HEK293 (cell line): ENCODE data around the gene SLC6A6.
A peak's percentile ranks its signal among the peaks of the same experiment; 100 is the strongest.

Experiments used
- FEZF1 ChIP-seq: fragments of 450-650 bp; formaldehyde crosslinking; IDR thresholded peaks from 2 replicates; pipeline ENCODE4 v1.5.1; 2016; ENCODE audit warnings: missing biosample characterization, missing genetic modification characterization
- GLIS1 ChIP-seq: fragments of 450-650 bp; formaldehyde crosslinking; IDR thresholded peaks from 2 replicates; pipeline ENCODE4 v1.5.1; 2016; ENCODE audit warnings: missing biosample characterization, missing genetic modification characterization
- HOXA7 ChIP-seq: sonication (generic); formaldehyde crosslinking; IDR thresholded peaks from 2 replicates; pipeline ENCODE4 v1.8.1; 2022; ENCODE audit warnings: missing genetic modification reagents, borderline replicate concordance
- IKZF3 ChIP-seq: fragments of 450-650 bp; IDR thresholded peaks from 2 replicates; pipeline ENCODE4 v1.5.0; 2018; ENCODE audit warnings: missing biosample characterization, mild to moderate bottlenecking, missing genetic modification characterization, moderate library complexity
- KLF17 ChIP-seq: fragments of 450-650 bp; formaldehyde crosslinking; IDR thresholded peaks from 2 replicates; pipeline ENCODE4 v1.5.1; 2016; ENCODE audit warnings: missing biosample characterization, missing genetic modification characterization
- MEIS1 ChIP-seq: sonication (generic); formaldehyde crosslinking; IDR thresholded peaks from 2 replicates; pipeline ENCODE4 v1.8.1; 2022; ENCODE audit warnings: missing genetic modification reagents, mild to moderate bottlenecking, borderline replicate concordance
- SCRT2 ChIP-seq: fragments of 450-650 bp; formaldehyde crosslinking; IDR thresholded peaks from 2 replicates; pipeline ENCODE4 v1.5.1; 2016; ENCODE audit warnings: missing biosample characterization, missing genetic modification characterization
- SP2 ChIP-seq: fragments of 450-650 bp; formaldehyde crosslinking; IDR thresholded peaks from 2 replicates; pipeline ENCODE4 v1.5.1; 2016; ENCODE audit warnings: missing biosample characterization, missing genetic modification characterization
- ZBTB20 ChIP-seq: fragments of 450-650 bp; formaldehyde crosslinking; IDR thresholded peaks from 2 replicates; pipeline ENCODE4 v1.5.1; 2016; ENCODE audit warnings: missing biosample characterization, missing genetic modification characterization
- ZBTB7A ChIP-seq: fragments of 450-650 bp; formaldehyde crosslinking; IDR thresholded peaks from 2 replicates; pipeline ENCODE4 v1.5.1; 2016; ENCODE audit warnings: low read depth, missing biosample characterization, missing genetic modification characterization
- ZFHX2 ChIP-seq: fragments of 450-650 bp; formaldehyde crosslinking; conservative IDR thresholded peaks from 2 replicates; pipeline ENCODE4 v1.5.1; 2016; ENCODE audit warnings: missing biosample characterization, missing genetic modification characterization
- ZFP69B ChIP-seq: fragments of 450-650 bp; formaldehyde crosslinking; IDR thresholded peaks from 2 replicates; pipeline ENCODE4 v1.5.1; 2016; ENCODE audit warnings: missing biosample characterization, missing genetic modification characterization
- ZNF121 ChIP-seq: fragments of 450-650 bp; formaldehyde crosslinking; IDR thresholded peaks from 2 replicates; pipeline ENCODE4 v1.5.1; 2016; ENCODE audit warnings: missing biosample characterization, missing genetic modification characterization
- ZNF146 ChIP-seq: fragments of 450-650 bp; formaldehyde crosslinking; IDR thresholded peaks from 2 replicates; pipeline ENCODE4 v1.5.1; 2016; ENCODE audit warnings: missing biosample characterization, missing genetic modification characterization
- ZNF175 ChIP-seq: fragments of 450-650 bp; formaldehyde crosslinking; IDR thresholded peaks from 2 replicates; pipeline ENCODE4 v1.5.1; 2016; ENCODE audit warnings: missing biosample characterization, missing genetic modification characterization
- ZNF2 ChIP-seq: fragments of 450-650 bp; formaldehyde crosslinking; IDR thresholded peaks from 2 replicates; pipeline ENCODE4 v1.5.1; 2016; ENCODE audit warnings: missing biosample characterization, missing genetic modification characterization
- ZNF248 ChIP-seq: fragments of 450-650 bp; formaldehyde crosslinking; IDR thresholded peaks from 2 replicates; pipeline ENCODE4 v1.5.1; 2017; ENCODE audit warnings: missing biosample characterization, missing genetic modification characterization
- ZNF292 ChIP-seq: fragments of 450-650 bp; formaldehyde crosslinking; IDR thresholded peaks from 2 replicates; pipeline ENCODE4 v1.5.1; 2016; ENCODE audit warnings: low read depth, missing biosample characterization, missing genetic modification characterization, borderline replicate concordance
- ZNF37A ChIP-seq: fragments of 450-650 bp; IDR thresholded peaks from 2 replicates; pipeline ENCODE4 v1.5.1; 2018; ENCODE audit warnings: missing biosample characterization, missing genetic modification characterization
- ZNF426 ChIP-seq: fragments of 450-650 bp; formaldehyde crosslinking; IDR thresholded peaks from 2 replicates; pipeline ENCODE4 v1.5.1; 2017; ENCODE audit warnings: missing biosample characterization, missing genetic modification characterization, mild to moderate bottlenecking, inconsistent platforms, moderate library complexity
- ZNF501 ChIP-seq: fragments of 450-650 bp; formaldehyde crosslinking; IDR thresholded peaks from 2 replicates; pipeline ENCODE4 v1.5.1; 2016; ENCODE audit warnings: missing biosample characterization, missing genetic modification characterization
- ZNF513 ChIP-seq: fragments of 450-650 bp; IDR thresholded peaks from 2 replicates; pipeline ENCODE4 v1.5.1; 2018; ENCODE audit warnings: missing biosample characterization, missing genetic modification characterization
- ZNF555 ChIP-seq: fragments of 450-650 bp; formaldehyde crosslinking; conservative IDR thresholded peaks from 2 replicates; pipeline ENCODE4 v1.5.1; 2017; ENCODE audit warnings: missing biosample characterization, mild to moderate bottlenecking, missing genetic modification characterization, inconsistent platforms
- ZNF571 ChIP-seq: fragments of 450-650 bp; formaldehyde crosslinking; IDR thresholded peaks from 2 replicates; pipeline ENCODE4 v1.5.0; 2017; ENCODE audit warnings: missing biosample characterization, missing genetic modification characterization
- ZNF600 ChIP-seq: fragments of 450-650 bp; formaldehyde crosslinking; IDR thresholded peaks from 2 replicates; pipeline ENCODE4 v1.5.1; 2016; ENCODE audit warnings: missing biosample characterization, missing genetic modification characterization
- ZNF623 ChIP-seq: fragments of 450-650 bp; formaldehyde crosslinking; IDR thresholded peaks from 2 replicates; pipeline ENCODE4 v1.5.1; 2016; ENCODE audit warnings: missing biosample characterization, missing genetic modification characterization
- ZNF658 ChIP-seq: fragments of 450-650 bp; formaldehyde crosslinking; IDR thresholded peaks from 2 replicates; pipeline ENCODE4; 2016; ENCODE audit warnings: missing biosample characterization, missing genetic modification characterization
- ZSCAN23 ChIP-seq: fragments of 450-650 bp; formaldehyde crosslinking; IDR thresholded peaks from 2 replicates; pipeline ENCODE4 v1.5.1; 2016; ENCODE audit warnings: missing biosample characterization, missing genetic modification characterization
- ZSCAN4 ChIP-seq: fragments of 450-650 bp; formaldehyde crosslinking; IDR thresholded peaks from 2 replicates; pipeline ENCODE4 v1.5.1; 2017; ENCODE audit warnings: missing biosample characterization, missing genetic modification characterization
- TF ChIP-seq, protein P1 (sequence below): fragments of 450-650 bp; formaldehyde crosslinking; IDR thresholded peaks from 2 replicates; pipeline ENCODE4 v1.5.1; 2016; ENCODE audit warnings: missing biosample characterization, missing genetic modification characterization

Gene SLC6A6

GRCh38 chr3:14371573-14372474, 30.6 kb upstream of the SLC6A6 start (continued):
- no peak for TF ChIP-seq ZNF426 (tag by site-specific recombination)
- no peak for TF ChIP-seq HOXA7 (CRISPR knock-in tag)
- TF ChIP-seq ZNF121 (tag by site-specific recombination), result peak; percentile 73
- peak; percentile 85 for TF ChIP-seq ZNF2
- no peak for TF ChIP-seq ZNF146
- TF ChIP-seq KLF17 (tag by site-specific recombination), result peak; percentile 75
- no peak; the same call in 1 of the 2 replicates for TF ChIP-seq ZNF623 (tag by site-specific recombination)
- peak; percentile 38; the same call in 1 of the 2 replicates for TF ChIP-seq ZFP69B
- TF ChIP-seq ZNF600, result peak; percentile 80
- TF ChIP-seq, protein P1, sequence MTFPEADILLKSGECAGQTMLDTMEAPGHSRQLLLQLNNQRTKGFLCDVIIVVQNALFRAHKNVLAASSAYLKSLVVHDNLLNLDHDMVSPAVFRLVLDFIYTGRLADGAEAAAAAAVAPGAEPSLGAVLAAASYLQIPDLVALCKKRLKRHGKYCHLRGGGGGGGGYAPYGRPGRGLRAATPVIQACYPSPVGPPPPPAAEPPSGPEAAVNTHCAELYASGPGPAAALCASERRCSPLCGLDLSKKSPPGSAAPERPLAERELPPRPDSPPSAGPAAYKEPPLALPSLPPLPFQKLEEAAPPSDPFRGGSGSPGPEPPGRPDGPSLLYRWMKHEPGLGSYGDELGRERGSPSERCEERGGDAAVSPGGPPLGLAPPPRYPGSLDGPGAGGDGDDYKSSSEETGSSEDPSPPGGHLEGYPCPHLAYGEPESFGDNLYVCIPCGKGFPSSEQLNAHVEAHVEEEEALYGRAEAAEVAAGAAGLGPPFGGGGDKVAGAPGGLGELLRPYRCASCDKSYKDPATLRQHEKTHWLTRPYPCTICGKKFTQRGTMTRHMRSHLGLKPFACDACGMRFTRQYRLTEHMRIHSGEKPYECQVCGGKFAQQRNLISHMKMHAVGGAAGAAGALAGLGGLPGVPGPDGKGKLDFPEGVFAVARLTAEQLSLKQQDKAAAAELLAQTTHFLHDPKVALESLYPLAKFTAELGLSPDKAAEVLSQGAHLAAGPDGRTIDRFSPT (tag by site-specific recombination), result 0 out of 2 replicates have a peak, but pooled peaks have one; percentile 40
- TF ChIP-seq ZSCAN23, result 0 out of 2 replicates have a peak, but pooled peaks have one; percentile 51
- peak; percentile 72; the same call in 1 of the 2 replicates for TF ChIP-seq ZNF501 (tag by site-specific recombination)
- no peak for TF ChIP-seq IKZF3 (tag by site-specific recombination)
- no peak for TF ChIP-seq ZFHX2
- TF ChIP-seq SCRT2 (tag by site-specific recombination), result peak; percentile 80
- TF ChIP-seq ZNF571 (tag by site-specific recombination), result no peak
- 0 out of 2 replicates have a peak, but pooled peaks have one; percentile 28 for TF ChIP-seq FEZF1 (tag by site-specific recombination)
- no peak for TF ChIP-seq ZNF37A
- no peak for TF ChIP-seq ZNF175 (tag by site-specific recombination)
- TF ChIP-seq ZNF513 (tag by site-specific recombination), result no peak
- TF ChIP-seq GLIS1, result peak; percentile 92
- TF ChIP-seq ZNF248 (tag by site-specific recombination), result no peak
- TF ChIP-seq ZNF555, result no peak
- TF ChIP-seq ZBTB7A, result peak; percentile 61; the same call in 1 of the 2 replicates
- TF ChIP-seq ZBTB20 (tag by site-specific recombination), result peak; percentile 32; the same call in 1 of the 2 replicates
- no peak for TF ChIP-seq MEIS1 (CRISPR knock-in tag)
- TF ChIP-seq ZSCAN4 (tag by site-specific recombination), result peak; percentile 40; the same call in 1 of the 2 replicates
- no peak for TF ChIP-seq ZNF292 (tag by site-specific recombination)
- peak; percentile 36 for TF ChIP-seq SP2 (tag by site-specific recombination)
- TF ChIP-seq ZNF658, result no peak
